ENCODE measurements around the gene MREG.

- no peak for TF ChIP-seq POLR2AphosphoS5 (IDR thresholded peaks at IDR 0.05; ENCODE audit: insufficient read depth in 1 of 2, low read depth in 1 of 2)
- TF ChIP-seq CTCF (IDR thresholded peaks at IDR 0.05): no peak
Measured at GRCh38 chr2:215900203-215900611, 113.1 kb downstream of the MREG start.
